ENCODE data around the gene KRTAP5-5.

Gene KRTAP5-5

DNA sequence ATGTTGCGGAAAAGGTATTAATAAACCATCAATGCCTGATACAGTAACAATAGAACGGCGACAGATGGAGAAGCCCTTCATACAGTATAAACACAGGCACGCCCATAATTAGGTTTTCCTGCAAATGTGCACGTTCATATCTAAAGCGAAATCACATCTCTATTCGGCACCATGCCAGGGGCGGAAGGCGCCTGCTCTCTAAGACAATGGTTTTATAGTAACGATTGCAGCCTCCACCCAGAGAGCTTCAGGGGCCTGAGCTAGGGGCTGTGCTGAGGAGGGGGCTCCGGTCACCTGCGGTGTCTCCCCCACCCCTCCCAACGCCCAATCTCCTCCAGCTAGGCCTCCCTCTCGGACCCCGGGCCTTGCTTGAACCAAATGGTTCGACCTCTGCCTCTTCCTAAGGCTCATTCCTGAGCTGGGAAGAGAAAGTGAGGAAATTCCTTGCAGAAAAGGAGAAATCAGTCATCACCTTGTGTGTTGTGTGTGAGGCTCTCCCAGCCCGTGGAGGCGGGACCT, 9.6 kb downstream of the KRTAP5-5 start:
- no peaks in the 10 kb centered on the region for H4K20me1 ChIP-seq (ENCODE audit: insufficient read depth, low read length, poor library complexity, severe bottlenecking)
- no peaks in the 10 kb centered on the region for H3K27me3 ChIP-seq (ENCODE audit: insufficient read depth, low read length, poor library complexity, severe bottlenecking)
- H3K4me2 ChIP-seq (ENCODE audit: low read depth, low read length, poor library complexity, severe bottlenecking) = no peak overlapping the region
- H3K79me2 ChIP-seq (ENCODE audit: insufficient read depth, low read length) = no peaks in the 10 kb centered on the region
- no peaks in the 10 kb centered on the region for H3K9me3 ChIP-seq (ENCODE audit: insufficient read depth, low read depth, low read length)
- H3K4me1 ChIP-seq (ENCODE audit: insufficient read depth, low read length, poor library complexity, severe bottlenecking) = no peaks in the 10 kb centered on the region
- TF ChIP-seq EZH2phosphoT487 (IDR thresholded peaks at IDR 0.05; ENCODE audit: borderline replicate concordance) = no peak
- TF ChIP-seq, protein P1, sequence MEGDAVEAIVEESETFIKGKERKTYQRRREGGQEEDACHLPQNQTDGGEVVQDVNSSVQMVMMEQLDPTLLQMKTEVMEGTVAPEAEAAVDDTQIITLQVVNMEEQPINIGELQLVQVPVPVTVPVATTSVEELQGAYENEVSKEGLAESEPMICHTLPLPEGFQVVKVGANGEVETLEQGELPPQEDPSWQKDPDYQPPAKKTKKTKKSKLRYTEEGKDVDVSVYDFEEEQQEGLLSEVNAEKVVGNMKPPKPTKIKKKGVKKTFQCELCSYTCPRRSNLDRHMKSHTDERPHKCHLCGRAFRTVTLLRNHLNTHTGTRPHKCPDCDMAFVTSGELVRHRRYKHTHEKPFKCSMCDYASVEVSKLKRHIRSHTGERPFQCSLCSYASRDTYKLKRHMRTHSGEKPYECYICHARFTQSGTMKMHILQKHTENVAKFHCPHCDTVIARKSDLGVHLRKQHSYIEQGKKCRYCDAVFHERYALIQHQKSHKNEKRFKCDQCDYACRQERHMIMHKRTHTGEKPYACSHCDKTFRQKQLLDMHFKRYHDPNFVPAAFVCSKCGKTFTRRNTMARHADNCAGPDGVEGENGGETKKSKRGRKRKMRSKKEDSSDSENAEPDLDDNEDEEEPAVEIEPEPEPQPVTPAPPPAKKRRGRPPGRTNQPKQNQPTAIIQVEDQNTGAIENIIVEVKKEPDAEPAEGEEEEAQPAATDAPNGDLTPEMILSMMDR (conservative IDR thresholded peaks at IDR 0.05; ENCODE audit: low read length) = no peak
- no peak overlapping the region for H2AFZ ChIP-seq (ENCODE audit: low read length)
- H3K9ac ChIP-seq (ENCODE audit: low read depth, low read length, poor library complexity, severe bottlenecking) = no peak overlapping the region
- H3F3A ChIP-seq (ENCODE audit: low read depth) = no peaks in the 10 kb centered on the region
- no peaks in the 10 kb centered on the region for H3K36me3 ChIP-seq (ENCODE audit: insufficient read depth, low read length)
- no peak overlapping the region for H3K4me3 ChIP-seq (ENCODE audit: low read length, poor library complexity, severe bottlenecking)
- H3K9me2 ChIP-seq (replicated peaks; ENCODE audit: low read depth, low read length) = no peaks in the 10 kb centered on the region

DNA sequence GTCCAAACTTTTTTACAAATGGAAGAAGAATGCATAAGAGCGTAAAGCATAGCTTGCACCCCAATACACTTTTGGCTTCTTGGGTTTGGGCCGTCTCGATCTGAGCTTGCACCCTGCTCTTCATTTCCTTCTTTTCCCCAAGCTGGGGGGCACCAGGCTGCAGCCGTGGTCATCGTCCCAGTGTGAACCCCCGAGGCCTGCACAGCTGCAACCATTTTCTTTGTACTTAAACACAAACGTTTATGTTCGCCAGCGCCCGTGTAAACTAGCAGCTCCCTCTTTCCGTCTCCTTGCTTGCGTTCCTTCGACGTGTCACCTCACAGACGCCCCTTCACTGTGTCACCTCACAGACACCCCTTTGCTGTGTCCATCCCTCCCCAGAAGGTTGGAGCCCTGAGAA, 10.1 kb downstream of the KRTAP5-5 start:
- Histone ChIP-seq H3K9ac (ENCODE audit: low read depth, low read length, poor library complexity, severe bottlenecking) (no peak overlapping the region), H3K79me2 (ENCODE audit: insufficient read depth, low read length) (no peaks in the 10 kb centered on the region), H3K9me3 (ENCODE audit: insufficient read depth, low read depth, low read length) (no peaks in the 10 kb centered on the region), H3K36me3 (ENCODE audit: insufficient read depth, low read length) (no peaks in the 10 kb centered on the region), H3K9me2 (replicated peaks; ENCODE audit: low read depth, low read length) (no peaks in the 10 kb centered on the region), H4K20me1 (ENCODE audit: insufficient read depth, low read length, poor library complexity, severe bottlenecking) (no peaks in the 10 kb centered on the region), H3K4me1 (ENCODE audit: insufficient read depth, low read length, poor library complexity, severe bottlenecking) (no peaks in the 10 kb centered on the region), H3K27me3 (ENCODE audit: insufficient read depth, low read length, poor library complexity, severe bottlenecking) (no peaks in the 10 kb centered on the region), H2AFZ (ENCODE audit: low read length) (no peak overlapping the region), H3K4me3 (ENCODE audit: low read length, poor library complexity, severe bottlenecking) (no peak overlapping the region), H3K4me2 (ENCODE audit: low read depth, low read length, poor library complexity, severe bottlenecking) (no peak overlapping the region), H3F3A (ENCODE audit: low read depth) (no peaks in the 10 kb centered on the region)
- TF ChIP-seq, protein P1 (conservative IDR thresholded peaks at IDR 0.05; ENCODE audit: low read length) = no peak
- TF ChIP-seq EZH2phosphoT487 (IDR thresholded peaks at IDR 0.05; ENCODE audit: borderline replicate concordance) = no peak

DNA sequence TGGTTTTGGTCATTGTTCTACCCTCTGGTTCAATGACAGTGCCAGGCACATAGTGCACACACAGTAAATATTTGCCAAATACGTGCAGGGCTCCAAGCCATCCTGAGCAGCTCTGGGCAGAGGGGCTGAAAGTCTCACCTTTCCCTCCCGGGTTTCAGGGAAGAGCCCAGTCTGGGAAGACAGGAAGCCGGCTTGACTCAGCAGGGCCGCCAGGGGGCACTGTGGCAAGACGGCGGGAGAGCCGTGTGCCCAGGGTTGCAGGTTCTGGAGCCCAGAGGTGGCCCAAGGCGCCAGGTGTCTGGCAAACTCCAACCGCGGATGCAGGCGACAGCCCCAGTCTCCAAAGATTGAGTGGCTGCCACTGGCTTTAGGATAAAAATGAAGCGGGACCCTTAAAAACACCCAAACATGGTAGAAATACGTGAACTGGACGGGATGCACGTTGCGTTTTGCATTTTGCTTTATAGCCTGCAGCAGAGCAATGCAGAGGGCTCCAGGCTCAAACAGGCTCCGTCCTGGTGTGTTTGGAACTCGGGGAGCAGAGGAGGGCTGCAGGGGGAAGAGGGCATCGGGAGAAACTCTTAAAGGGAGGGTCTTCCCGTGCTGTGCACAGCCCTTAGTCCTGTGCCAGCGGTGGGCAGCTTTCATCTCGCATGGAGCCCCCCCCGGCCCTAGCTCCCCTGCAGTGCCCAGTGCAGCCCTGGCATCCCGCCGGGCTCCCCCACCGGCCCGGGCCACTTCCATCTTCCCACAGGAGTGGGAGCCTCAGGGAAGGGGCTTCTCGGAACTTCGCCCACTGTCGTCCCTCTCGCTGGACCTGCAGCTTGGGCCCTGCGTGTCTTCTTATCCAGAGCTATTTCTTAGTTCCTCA, 10.7 kb downstream of the KRTAP5-5 start:
- H3K9me2 ChIP-seq (replicated peaks; ENCODE audit: low read depth, low read length) = no peaks in the 10 kb centered on the region
- H2AFZ ChIP-seq (ENCODE audit: low read length) = peak overlapping the region; percentile 83
- H4K20me1 ChIP-seq (ENCODE audit: insufficient read depth, low read length, poor library complexity, severe bottlenecking) = no peaks in the 10 kb centered on the region
- no peaks in the 10 kb centered on the region for H3K36me3 ChIP-seq (ENCODE audit: insufficient read depth, low read length)
- H3K9me3 ChIP-seq (ENCODE audit: insufficient read depth, low read depth, low read length) = no peaks in the 10 kb centered on the region
- no peaks in the 10 kb centered on the region for H3K4me1 ChIP-seq (ENCODE audit: insufficient read depth, low read length, poor library complexity, severe bottlenecking)
- no peak overlapping the region for H3K9ac ChIP-seq (ENCODE audit: low read depth, low read length, poor library complexity, severe bottlenecking)
- no peaks in the 10 kb centered on the region for H3K27me3 ChIP-seq (ENCODE audit: insufficient read depth, low read length, poor library complexity, severe bottlenecking)
- H3K4me3 ChIP-seq (ENCODE audit: low read length, poor library complexity, severe bottlenecking) = no peak overlapping the region
- H3K79me2 ChIP-seq (ENCODE audit: insufficient read depth, low read length) = no peaks in the 10 kb centered on the region
- no peak for TF ChIP-seq EZH2phosphoT487 (IDR thresholded peaks at IDR 0.05; ENCODE audit: borderline replicate concordance)
- TF ChIP-seq, protein P1 (conservative IDR thresholded peaks at IDR 0.05; ENCODE audit: low read length) = peak; percentile 91
- no peak overlapping the region for H3K4me2 ChIP-seq (ENCODE audit: low read depth, low read length, poor library complexity, severe bottlenecking)
- no peaks in the 10 kb centered on the region for H3F3A ChIP-seq (ENCODE audit: low read depth)

Data from Loucy (cell line).